ENCODE results near the gene BBS9. TPM values are rescaled to one million over a fixed set of nuclear protein-coding genes. Genes with fewer than 3 reads are reported as not detected.

The BBS9 gene
- total and polyA plus RNA-seq, 9 of the 15 experiments (the other 6 are each of a cell fraction or from before 2014, with no cell fraction given): 0.77 to 3.3 (median 2.4) TPM

DNA sequence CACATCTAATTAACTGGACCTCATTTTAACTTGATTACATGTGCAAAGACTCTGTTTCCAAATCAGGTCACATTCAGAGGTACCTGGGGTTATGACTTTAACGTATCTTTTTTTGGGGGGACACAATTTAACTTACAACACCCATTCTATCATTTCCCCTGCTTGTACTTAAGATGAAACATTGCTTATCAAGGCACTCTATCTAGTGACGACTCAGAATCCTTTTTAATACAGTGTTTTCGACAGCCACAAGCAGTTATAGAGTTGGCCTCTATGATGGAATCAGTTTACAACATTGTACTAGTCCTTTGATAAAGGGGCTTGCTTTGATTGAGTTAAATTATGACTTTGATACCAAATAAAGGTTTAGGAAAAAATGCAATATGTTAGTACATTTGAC, 22.7 kb downstream of the BBS9 start (continued):
- TF ChIP-seq, protein P1, sequence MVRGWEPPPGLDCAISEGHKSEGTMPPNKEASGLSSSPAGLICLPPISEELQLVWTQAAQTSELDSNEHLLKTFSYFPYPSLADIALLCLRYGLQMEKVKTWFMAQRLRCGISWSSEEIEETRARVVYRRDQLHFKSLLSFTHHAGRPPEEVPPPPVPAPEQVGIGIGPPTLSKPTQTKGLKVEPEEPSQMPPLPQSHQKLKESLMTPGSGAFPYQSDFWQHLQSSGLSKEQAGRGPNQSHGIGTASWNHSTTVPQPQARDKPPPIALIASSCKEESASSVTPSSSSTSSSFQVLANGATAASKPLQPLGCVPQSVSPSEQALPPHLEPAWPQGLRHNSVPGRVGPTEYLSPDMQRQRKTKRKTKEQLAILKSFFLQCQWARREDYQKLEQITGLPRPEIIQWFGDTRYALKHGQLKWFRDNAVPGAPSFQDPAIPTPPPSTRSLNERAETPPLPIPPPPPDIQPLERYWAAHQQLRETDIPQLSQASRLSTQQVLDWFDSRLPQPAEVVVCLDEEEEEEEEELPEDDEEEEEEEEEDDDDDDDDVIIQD (CRISPR knock-in tag; IDR thresholded peaks at IDR 0.05): no peak
- no peak for TF ChIP-seq ARID3A (IDR thresholded peaks at IDR 0.05; ENCODE audit: borderline replicate concordance, low read depth, low read length)

DNA sequence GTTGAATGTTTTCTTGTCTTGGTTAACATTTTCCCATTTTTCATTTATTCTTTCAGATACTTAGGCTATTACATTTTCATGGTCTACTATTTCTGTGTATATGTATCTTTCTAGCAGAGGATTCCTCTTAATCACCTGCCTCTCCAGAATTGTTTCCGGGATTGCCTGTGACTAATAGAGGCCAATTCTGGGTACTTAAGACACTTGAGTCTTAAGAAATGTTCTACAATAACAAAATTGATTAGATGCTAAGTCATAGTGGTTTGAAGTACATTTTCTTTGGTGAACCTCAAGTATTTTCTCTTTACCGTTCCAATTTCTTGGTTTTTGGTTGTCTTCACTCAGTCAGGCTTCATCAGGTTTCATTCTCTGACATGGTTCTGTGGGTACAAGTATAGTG, 26.4 kb downstream of the BBS9 start:
- Histone ChIP-seq H2AFZ (ENCODE audit: low read depth, low read length) (no peak overlapping the region), H3K4me2 (ENCODE audit: insufficient read depth, low read length) (no peak overlapping the region), H3K9me3 (replicated peaks; ENCODE audit: control insufficient read depth, insufficient read depth, low read depth, low read length) (no peaks in the 10 kb centered on the region), H4K20me1 (replicated peaks; ENCODE audit: control insufficient read depth, insufficient read depth, low read length) (no peaks in the 10 kb centered on the region), H3K4me3 (no peak overlapping the region), H3K27me3 (ENCODE audit: control insufficient read depth in 2 of 2, insufficient read depth in 2 of 2, low read length in 2 of 2) (no peaks in the 10 kb centered on the region), H3K4me1 (replicated peaks in 1 of 2; ENCODE audit: control insufficient read depth in 2 of 2, insufficient read depth in 2 of 2, low read length in 2 of 2) (no peaks in the 10 kb centered on the region), H3K27ac (ENCODE audit: extremely low read depth, low read depth, low read length) (no peak overlapping the region), H3K9me1 (ENCODE audit: control insufficient read depth, insufficient read depth, low read length) (no peaks in the 10 kb centered on the region), H3K36me3 (ENCODE audit: control insufficient read depth, insufficient read depth, low read length) (no peaks in the 10 kb centered on the region), H3K9ac (ENCODE audit: insufficient read depth in 1 of 2, low read depth in 2 of 2, low read length in 2 of 2) (no peak overlapping the region), H3K79me2 (ENCODE audit: control insufficient read depth, insufficient read depth, low read length) (no peaks in the 10 kb centered on the region)
- no TSS peak for BruUV-seq (replicated peaks)
- ChIA-PET POLR2A (no interaction called here), CTCF (ENCODE audit: low intra/inter-chr PET ratio) (no interaction called here)
- DNase-seq (ENCODE audit: extremely low read depth in 1 of 4, low spot score in 3 of 4) (no peak), ATAC-seq (no peak), FAIRE-seq (no peak)
- intact Hi-C loops (cut with micrococcal nuclease) (no loop called here), in situ Hi-C loops (cut with MboI) (no loop called here)
- 11% methylated on average over 2 of the region's 2 CpGs for WGBS (ENCODE audit: insufficient coverage, low coverage, missing lambda C conversion rate)
- TF ChIP-seq ATF1 (CRISPR knock-in tag; IDR thresholded peaks at IDR 0.05) (no peak), ATF1 (tag; IDR thresholded peaks at IDR 0.05) (no peak), PPARD (CRISPR knock-in tag; IDR thresholded peaks at IDR 0.05) (no peak), ZNF507 (tag; conservative IDR thresholded peaks at IDR 0.05) (no peak), IFI16 (CRISPR knock-in tag; IDR thresholded peaks at IDR 0.05) (no peak), MAFK (IDR thresholded peaks at IDR 0.05; ENCODE audit: low read length) (no peak), ZNF668 (CRISPR knock-in tag; IDR thresholded peaks at IDR 0.05) (no peak), SREBF2 (CRISPR knock-in tag; IDR thresholded peaks at IDR 0.05) (no peak)

Data from K562 (cell line).